ENCODE measurements around the gene PTHLH.

PTHLH gene

GRCh38 chr12:27934276-27934675 is 38.3 kb downstream of the PTHLH start:
- Histone ChIP-seq H3K9ac (ENCODE audit: low read length) (no peak overlapping the region), H3K27ac (ENCODE audit: low read depth, low read length) (no peak overlapping the region), H3K4me3 (ENCODE audit: low read depth in 1 of 2, low read length in 2 of 2) (no peak overlapping the region), H3K36me3 (ENCODE audit: insufficient read depth, low read length) (no peaks in the 10 kb centered on the region), H3K27me3 (ENCODE audit: control insufficient read depth in 1 of 2, insufficient read depth in 2 of 2, low read length in 2 of 2) (no peaks in the 10 kb centered on the region), H3K4me1 (ENCODE audit: insufficient read depth, low read length) (no peaks in the 10 kb centered on the region), H3K9me3 (ENCODE audit: low read length) (no peaks in the 10 kb centered on the region)

GRCh38 chr12:27931390-27931789 is 41.1 kb downstream of the PTHLH start:
- Histone ChIP-seq H3K9ac (ENCODE audit: low read length) (no peak overlapping the region), H3K27ac (ENCODE audit: low read depth, low read length) (no peak overlapping the region), H3K36me3 (ENCODE audit: insufficient read depth, low read length) (no peaks in the 10 kb centered on the region), H3K4me3 (ENCODE audit: low read depth in 1 of 2, low read length in 2 of 2) (no peak overlapping the region), H3K4me1 (ENCODE audit: insufficient read depth, low read length) (no peaks in the 10 kb centered on the region), H3K27me3 (ENCODE audit: control insufficient read depth in 1 of 2, insufficient read depth in 2 of 2, low read length in 2 of 2) (no peaks in the 10 kb centered on the region), H3K9me3 (ENCODE audit: low read length) (no peaks in the 10 kb centered on the region)

- H3K9me3 ChIP-seq (ENCODE audit: low read length), result no peaks in the 10 kb centered on the region
- H3K9ac ChIP-seq (ENCODE audit: low read length), result no peak overlapping the region
Observed at GRCh38 chr12:27927347-27927746, 45.2 kb downstream of the PTHLH start.

GRCh38 chr12:27924350-27925135 is 48.0 kb downstream of the PTHLH start:
- H3K36me3 ChIP-seq (ENCODE audit: insufficient read depth, low read length), result no peaks in the 10 kb centered on the region
- no peak overlapping the region for H3K27ac ChIP-seq (ENCODE audit: low read depth, low read length)
- no peak overlapping the region for H3K4me3 ChIP-seq (ENCODE audit: low read depth in 1 of 2, low read length in 2 of 2)
- peaks cover 3% of the 10 kb centered on the region for H3K4me1 ChIP-seq (ENCODE audit: insufficient read depth, low read length)
- no peaks in the 10 kb centered on the region for H3K9me3 ChIP-seq (ENCODE audit: low read length)
- H3K27me3 ChIP-seq (ENCODE audit: control insufficient read depth in 1 of 2, insufficient read depth in 2 of 2, low read length in 2 of 2), result no peaks in the 10 kb centered on the region
- no peak overlapping the region for H3K9ac ChIP-seq (ENCODE audit: low read length)

More at GRCh38 chr12:27927347-27927746, 45.2 kb downstream of the PTHLH start:
- Histone ChIP-seq H3K27ac (ENCODE audit: low read depth, low read length) (no peak overlapping the region), H3K36me3 (ENCODE audit: insufficient read depth, low read length) (no peaks in the 10 kb centered on the region), H3K27me3 (ENCODE audit: control insufficient read depth in 1 of 2, insufficient read depth in 2 of 2, low read length in 2 of 2) (no peaks in the 10 kb centered on the region), H3K4me3 (ENCODE audit: low read depth in 1 of 2, low read length in 2 of 2) (no peak overlapping the region), H3K4me1 (ENCODE audit: insufficient read depth, low read length) (peaks cover 3% of the 10 kb centered on the region)

- Histone ChIP-seq H3K27ac (ENCODE audit: low read depth, low read length) (no peak overlapping the region), H3K4me1 (ENCODE audit: insufficient read depth, low read length) (peaks cover 3% of the 10 kb centered on the region), H3K9me3 (ENCODE audit: low read length) (no peaks in the 10 kb centered on the region), H3K36me3 (ENCODE audit: insufficient read depth, low read length) (no peaks in the 10 kb centered on the region), H3K4me3 (ENCODE audit: low read depth in 1 of 2, low read length in 2 of 2) (no peak overlapping the region), H3K27me3 (ENCODE audit: control insufficient read depth in 1 of 2, insufficient read depth in 2 of 2, low read length in 2 of 2) (no peaks in the 10 kb centered on the region), H3K9ac (ENCODE audit: low read length) (no peak overlapping the region)
Observed at GRCh38 chr12:27922531-27923139, 49.9 kb downstream of the PTHLH start.

GRCh38 chr12:27919671-27920235 is 52.8 kb downstream of the PTHLH start:
- Histone ChIP-seq H3K4me3 (ENCODE audit: low read depth in 1 of 2, low read length in 2 of 2) (no peak overlapping the region), H3K27ac (ENCODE audit: low read depth, low read length) (no peak overlapping the region), H3K9ac (ENCODE audit: low read length) (no peak overlapping the region), H3K27me3 (ENCODE audit: control insufficient read depth in 1 of 2, insufficient read depth in 2 of 2, low read length in 2 of 2) (no peaks in the 10 kb centered on the region), H3K4me1 (ENCODE audit: insufficient read depth, low read length) (peaks cover 3% of the 10 kb centered on the region), H3K9me3 (ENCODE audit: low read length) (no peaks in the 10 kb centered on the region), H3K36me3 (ENCODE audit: insufficient read depth, low read length) (no peaks in the 10 kb centered on the region)

- Histone ChIP-seq H3K9me3 (ENCODE audit: low read length) (no peaks in the 10 kb centered on the region), H3K4me1 (ENCODE audit: insufficient read depth, low read length) (no peaks in the 10 kb centered on the region), H3K9ac (ENCODE audit: low read length) (no peak overlapping the region), H3K27me3 (ENCODE audit: control insufficient read depth in 1 of 2, insufficient read depth in 2 of 2, low read length in 2 of 2) (no peaks in the 10 kb centered on the region), H3K27ac (ENCODE audit: low read depth, low read length) (no peak overlapping the region), H3K4me3 (ENCODE audit: low read depth in 1 of 2, low read length in 2 of 2) (no peak overlapping the region), H3K36me3 (ENCODE audit: insufficient read depth, low read length) (no peaks in the 10 kb centered on the region)
Observed at GRCh38 chr12:27915536-27915935, 57.0 kb downstream of the PTHLH start.

GRCh38 chr12:27915021-27915420 is 57.5 kb downstream of the PTHLH start:
- Histone ChIP-seq H3K9me3 (ENCODE audit: low read length) (no peaks in the 10 kb centered on the region), H3K36me3 (ENCODE audit: insufficient read depth, low read length) (no peaks in the 10 kb centered on the region), H3K4me1 (ENCODE audit: insufficient read depth, low read length) (no peaks in the 10 kb centered on the region), H3K27ac (ENCODE audit: low read depth, low read length) (no peak overlapping the region), H3K9ac (ENCODE audit: low read length) (no peak overlapping the region), H3K4me3 (ENCODE audit: low read depth in 1 of 2, low read length in 2 of 2) (no peak overlapping the region), H3K27me3 (ENCODE audit: control insufficient read depth in 1 of 2, insufficient read depth in 2 of 2, low read length in 2 of 2) (no peaks in the 10 kb centered on the region)

- Histone ChIP-seq H3K4me3 (ENCODE audit: low read depth in 1 of 2, low read length in 2 of 2) (no peak overlapping the region), H3K36me3 (ENCODE audit: insufficient read depth, low read length) (no peaks in the 10 kb centered on the region), H3K27ac (ENCODE audit: low read depth, low read length) (no peak overlapping the region), H3K27me3 (ENCODE audit: control insufficient read depth in 1 of 2, insufficient read depth in 2 of 2, low read length in 2 of 2) (no peaks in the 10 kb centered on the region), H3K9ac (ENCODE audit: low read length) (no peak overlapping the region), H3K4me1 (ENCODE audit: insufficient read depth, low read length) (no peaks in the 10 kb centered on the region), H3K9me3 (ENCODE audit: low read length) (no peaks in the 10 kb centered on the region)
Observed at GRCh38 chr12:27913999-27914614, 58.4 kb downstream of the PTHLH start.

GRCh38 chr12:27911397-27911796 is 61.1 kb downstream of the PTHLH start:
- Histone ChIP-seq H3K27ac (ENCODE audit: low read depth, low read length) (no peak overlapping the region), H3K9me3 (ENCODE audit: low read length) (no peaks in the 10 kb centered on the region), H3K36me3 (ENCODE audit: insufficient read depth, low read length) (no peaks in the 10 kb centered on the region), H3K4me3 (ENCODE audit: low read depth in 1 of 2, low read length in 2 of 2) (no peak overlapping the region), H3K27me3 (ENCODE audit: control insufficient read depth in 1 of 2, insufficient read depth in 2 of 2, low read length in 2 of 2) (no peaks in the 10 kb centered on the region), H3K9ac (ENCODE audit: low read length) (no peak overlapping the region), H3K4me1 (ENCODE audit: insufficient read depth, low read length) (no peaks in the 10 kb centered on the region)

Measured in muscle layer of colon (tissue), 2 donors.